Measurements from ENCODE around the gene PTPRK.

Gene PTPRK

GRCh38 chr6:128335963-128336362 lies 184.4 kb downstream of the PTPRK start:
- peaks cover 51% of the 10 kb centered on the region for H3K4me1 ChIP-seq (ENCODE audit: insufficient read depth, low read length)
- no peak overlapping the region for H3K27ac ChIP-seq (ENCODE audit: low read depth, low read length)
- H3K36me3 ChIP-seq (ENCODE audit: insufficient read depth, low read length), result no peaks in the 10 kb centered on the region
- H3K9me3 ChIP-seq (ENCODE audit: low read length), result no peaks in the 10 kb centered on the region
- H3K4me3 ChIP-seq (ENCODE audit: low read depth in 1 of 2, low read length in 2 of 2), result no peak overlapping the region
- no peaks in the 10 kb centered on the region for H3K27me3 ChIP-seq (ENCODE audit: control insufficient read depth in 1 of 2, insufficient read depth in 2 of 2, low read length in 2 of 2)
- no peak overlapping the region for H3K9ac ChIP-seq (ENCODE audit: low read length)

- H3K4me1 ChIP-seq (ENCODE audit: insufficient read depth, low read length), result peaks cover 51% of the 10 kb centered on the region
- no peaks in the 10 kb centered on the region for H3K9me3 ChIP-seq (ENCODE audit: low read length)
- no peaks in the 10 kb centered on the region for H3K27me3 ChIP-seq (ENCODE audit: control insufficient read depth in 1 of 2, insufficient read depth in 2 of 2, low read length in 2 of 2)
- no peak overlapping the region for H3K4me3 ChIP-seq (ENCODE audit: low read depth in 1 of 2, low read length in 2 of 2)
- H3K36me3 ChIP-seq (ENCODE audit: insufficient read depth, low read length), result no peaks in the 10 kb centered on the region
- no peak overlapping the region for H3K9ac ChIP-seq (ENCODE audit: low read length)
- H3K27ac ChIP-seq (ENCODE audit: low read depth, low read length), result no peak overlapping the region
These were observed 186.7 kb downstream of the PTPRK start for GRCh38 chr6:128333581-128334223.

- H3K27me3 ChIP-seq (ENCODE audit: control insufficient read depth in 1 of 2, insufficient read depth in 2 of 2, low read length in 2 of 2), result no peaks in the 10 kb centered on the region
- H3K9ac ChIP-seq (ENCODE audit: low read length), result no peak overlapping the region
- H3K4me1 ChIP-seq (ENCODE audit: insufficient read depth, low read length), result peaks cover 11% of the 10 kb centered on the region
- no peak overlapping the region for H3K27ac ChIP-seq (ENCODE audit: low read depth, low read length)
- H3K36me3 ChIP-seq (ENCODE audit: insufficient read depth, low read length), result no peaks in the 10 kb centered on the region
- no peaks in the 10 kb centered on the region for H3K9me3 ChIP-seq (ENCODE audit: low read length)
- H3K4me3 ChIP-seq (ENCODE audit: low read depth in 1 of 2, low read length in 2 of 2), result no peak overlapping the region
These were observed 192.5 kb downstream of the PTPRK start for GRCh38 chr6:128327890-128328289.

GRCh38 chr6:128323011-128323410 lies 197.4 kb downstream of the PTPRK start:
- Histone ChIP-seq H3K4me3 (ENCODE audit: low read depth in 1 of 2, low read length in 2 of 2) (no peak overlapping the region), H3K27ac (ENCODE audit: low read depth, low read length) (no peak overlapping the region), H3K4me1 (ENCODE audit: insufficient read depth, low read length) (no peaks in the 10 kb centered on the region), H3K9me3 (ENCODE audit: low read length) (no peaks in the 10 kb centered on the region), H3K36me3 (ENCODE audit: insufficient read depth, low read length) (no peaks in the 10 kb centered on the region), H3K27me3 (ENCODE audit: control insufficient read depth in 1 of 2, insufficient read depth in 2 of 2, low read length in 2 of 2) (no peaks in the 10 kb centered on the region), H3K9ac (ENCODE audit: low read length) (no peak overlapping the region)

- Histone ChIP-seq H3K27me3 (ENCODE audit: control insufficient read depth in 1 of 2, insufficient read depth in 2 of 2, low read length in 2 of 2) (no peaks in the 10 kb centered on the region), H3K9me3 (ENCODE audit: low read length) (no peaks in the 10 kb centered on the region), H3K36me3 (ENCODE audit: insufficient read depth, low read length) (no peaks in the 10 kb centered on the region), H3K4me3 (ENCODE audit: low read depth in 1 of 2, low read length in 2 of 2) (no peak overlapping the region), H3K4me1 (ENCODE audit: insufficient read depth, low read length) (no peaks in the 10 kb centered on the region), H3K27ac (ENCODE audit: low read depth, low read length) (no peak overlapping the region), H3K9ac (ENCODE audit: low read length) (no peak overlapping the region)
These were observed 200.5 kb downstream of the PTPRK start for GRCh38 chr6:128319946-128320345.

GRCh38 chr6:128319157-128319556 lies 201.2 kb downstream of the PTPRK start:
- Histone ChIP-seq H3K27me3 (ENCODE audit: control insufficient read depth in 1 of 2, insufficient read depth in 2 of 2, low read length in 2 of 2) (no peaks in the 10 kb centered on the region), H3K4me3 (ENCODE audit: low read depth in 1 of 2, low read length in 2 of 2) (no peak overlapping the region), H3K36me3 (ENCODE audit: insufficient read depth, low read length) (no peaks in the 10 kb centered on the region), H3K9me3 (ENCODE audit: low read length) (no peaks in the 10 kb centered on the region), H3K27ac (ENCODE audit: low read depth, low read length) (no peak overlapping the region), H3K4me1 (ENCODE audit: insufficient read depth, low read length) (no peaks in the 10 kb centered on the region), H3K9ac (ENCODE audit: low read length) (no peak overlapping the region)

- H3K9me3 ChIP-seq (ENCODE audit: low read length), result no peaks in the 10 kb centered on the region
- H3K9ac ChIP-seq (ENCODE audit: low read length), result no peak overlapping the region
- no peak overlapping the region for H3K27ac ChIP-seq (ENCODE audit: low read depth, low read length)
- no peak overlapping the region for H3K4me3 ChIP-seq (ENCODE audit: low read depth in 1 of 2, low read length in 2 of 2)
- no peaks in the 10 kb centered on the region for H3K27me3 ChIP-seq (ENCODE audit: control insufficient read depth in 1 of 2, insufficient read depth in 2 of 2, low read length in 2 of 2)
- no peaks in the 10 kb centered on the region for H3K36me3 ChIP-seq (ENCODE audit: insufficient read depth, low read length)
- no peaks in the 10 kb centered on the region for H3K4me1 ChIP-seq (ENCODE audit: insufficient read depth, low read length)
These were observed 204.0 kb downstream of the PTPRK start for GRCh38 chr6:128316258-128316929.

- Histone ChIP-seq H3K4me3 (ENCODE audit: low read depth in 1 of 2, low read length in 2 of 2) (no peak overlapping the region), H3K27me3 (ENCODE audit: control insufficient read depth in 1 of 2, insufficient read depth in 2 of 2, low read length in 2 of 2) (no peaks in the 10 kb centered on the region), H3K4me1 (ENCODE audit: insufficient read depth, low read length) (no peaks in the 10 kb centered on the region), H3K9me3 (ENCODE audit: low read length) (no peaks in the 10 kb centered on the region), H3K9ac (ENCODE audit: low read length) (no peak overlapping the region), H3K36me3 (ENCODE audit: insufficient read depth, low read length) (no peaks in the 10 kb centered on the region), H3K27ac (ENCODE audit: low read depth, low read length) (no peak overlapping the region)
These were observed 206.2 kb downstream of the PTPRK start for GRCh38 chr6:128314190-128314589.

GRCh38 chr6:128311944-128312570 lies 208.3 kb downstream of the PTPRK start:
- no peaks in the 10 kb centered on the region for H3K36me3 ChIP-seq (ENCODE audit: insufficient read depth, low read length)

GRCh38 chr6:128310451-128310850 lies 209.9 kb downstream of the PTPRK start:
- Histone ChIP-seq H3K4me3 (ENCODE audit: low read depth in 1 of 2, low read length in 2 of 2) (no peak overlapping the region), H3K27ac (ENCODE audit: low read depth, low read length) (no peak overlapping the region), H3K9me3 (ENCODE audit: low read length) (no peaks in the 10 kb centered on the region), H3K9ac (ENCODE audit: low read length) (no peak overlapping the region), H3K27me3 (ENCODE audit: control insufficient read depth in 1 of 2, insufficient read depth in 2 of 2, low read length in 2 of 2) (no peaks in the 10 kb centered on the region), H3K36me3 (ENCODE audit: insufficient read depth, low read length) (no peaks in the 10 kb centered on the region), H3K4me1 (ENCODE audit: insufficient read depth, low read length) (no peaks in the 10 kb centered on the region)

More at GRCh38 chr6:128311944-128312570, 208.3 kb downstream of the PTPRK start:
- no peak overlapping the region for H3K27ac ChIP-seq (ENCODE audit: low read depth, low read length)
- no peaks in the 10 kb centered on the region for H3K27me3 ChIP-seq (ENCODE audit: control insufficient read depth in 1 of 2, insufficient read depth in 2 of 2, low read length in 2 of 2)
- no peak overlapping the region for H3K9ac ChIP-seq (ENCODE audit: low read length)
- H3K9me3 ChIP-seq (ENCODE audit: low read length), result no peaks in the 10 kb centered on the region
- no peaks in the 10 kb centered on the region for H3K4me1 ChIP-seq (ENCODE audit: insufficient read depth, low read length)
- no peak overlapping the region for H3K4me3 ChIP-seq (ENCODE audit: low read depth in 1 of 2, low read length in 2 of 2)

GRCh38 chr6:128307671-128308070 lies 212.7 kb downstream of the PTPRK start:
- Histone ChIP-seq H3K9ac (ENCODE audit: low read length) (no peak overlapping the region), H3K27me3 (ENCODE audit: control insufficient read depth in 1 of 2, insufficient read depth in 2 of 2, low read length in 2 of 2) (no peaks in the 10 kb centered on the region), H3K27ac (ENCODE audit: low read depth, low read length) (no peak overlapping the region), H3K4me3 (ENCODE audit: low read depth in 1 of 2, low read length in 2 of 2) (no peak overlapping the region), H3K36me3 (ENCODE audit: insufficient read depth, low read length) (no peaks in the 10 kb centered on the region), H3K4me1 (ENCODE audit: insufficient read depth, low read length) (peaks cover 3% of the 10 kb centered on the region), H3K9me3 (ENCODE audit: low read length) (no peaks in the 10 kb centered on the region)
